ENCODE results near the gene STX1A.

The STX1A gene

GRCh38 chr7:73682745-73683055, 36.8 kb downstream of the STX1A start:
- peak overlapping the region; percentile 91 for H3K4me3 ChIP-seq (ENCODE audit: low read depth, low read length)
- TF ChIP-seq ZIC2 (tag by site-specific recombination; IDR thresholded peaks at IDR 0.05) (0 out of 2 replicates have a peak, but pooled peaks have one; percentile 12), ZNF10 (tag by site-specific recombination; IDR thresholded peaks at IDR 0.05) (no peak), ZBTB21 (tag by site-specific recombination; IDR thresholded peaks at IDR 0.05) (no peak), ZNF18 (tag by site-specific recombination; IDR thresholded peaks at IDR 0.05) (no peak), ZFP37 (tag by site-specific recombination; IDR thresholded peaks at IDR 0.05) (no peak), ZNF292 (tag by site-specific recombination; IDR thresholded peaks at IDR 0.05; ENCODE audit: borderline replicate concordance, low read depth) (no peak), ZNF530 (tag by site-specific recombination; IDR thresholded peaks at IDR 0.05; ENCODE audit: low read depth) (no peak), GLIS1 (tag by site-specific recombination; IDR thresholded peaks at IDR 0.05) (no peak), ZNF280D (tag by site-specific recombination; IDR thresholded peaks at IDR 0.05) (no peak), ZNF19 (tag by site-specific recombination; IDR thresholded peaks at IDR 0.05; ENCODE audit: low read depth) (no peak), ZNF132 (tag by site-specific recombination; IDR thresholded peaks at IDR 0.05; ENCODE audit: borderline replicate concordance) (no peak), EGR2 (tag by site-specific recombination; IDR thresholded peaks at IDR 0.05; ENCODE audit: low read depth) (peak; percentile 14; the same call in 1 of the 2 replicates), FEZF1 (tag by site-specific recombination; IDR thresholded peaks at IDR 0.05) (no peak), ZNF311 (tag by site-specific recombination; IDR thresholded peaks at IDR 0.05; ENCODE audit: borderline replicate concordance) (no peak), ZFHX2 (tag by site-specific recombination; conservative IDR thresholded peaks at IDR 0.05) (peak; percentile 54)
- H3K27ac ChIP-seq (ENCODE audit: extremely low read depth, low read depth, low read length) = peak overlapping the region; percentile 79
- peaks cover 3 to 33% of the 10 kb centered on the region in 2 experiments; a peak in 2 of 3 replicates for H3K36me3 ChIP-seq (ENCODE audit: control insufficient read depth in 2 of 2, insufficient read depth in 1 of 2, low read length in 2 of 2)
- no peaks in the 10 kb centered on the region for H3K9me3 ChIP-seq (ENCODE audit: control insufficient read depth, insufficient read depth, low read depth, low read length)
- peaks cover 3% of the 10 kb centered on the region; the same call in 1 of the 2 replicates for H3K4me1 ChIP-seq (ENCODE audit: control insufficient read depth, insufficient read depth, low read length)
- ChIA-PET POLR2A (no interaction called here), CTCF (no interaction called here)

- H3K27ac ChIP-seq (ENCODE audit: extremely low read depth, low read depth, low read length) = no peak overlapping the region
- no peak overlapping the region for H3K4me3 ChIP-seq (ENCODE audit: low read depth, low read length)
- H3K9me3 ChIP-seq (ENCODE audit: control insufficient read depth, insufficient read depth, low read depth, low read length) = no peaks in the 10 kb centered on the region
- POLR2A ChIA-PET = interaction anchor here (0.5 to 0.6 kb wide), 2 partner anchors 52 to 152 kb away, joined by 3 read pairs; no protein-coding TSS in a partner anchor
- TF ChIP-seq ZBTB6 (tag by site-specific recombination; IDR thresholded peaks at IDR 0.05) = no peak
- H3K36me3 ChIP-seq (ENCODE audit: control insufficient read depth in 2 of 2, insufficient read depth in 1 of 2, low read length in 2 of 2) = peaks cover 0 to 19% of the 10 kb centered on the region in 2 experiments; a peak in 1 of 3 replicates
- H3K4me1 ChIP-seq (ENCODE audit: control insufficient read depth, insufficient read depth, low read length) = peaks cover 3% of the 10 kb centered on the region; the same call in 1 of the 2 replicates
- CTCF ChIA-PET = interaction anchor here (0.6 to 1.0 kb wide), 2 partner anchors 20 to 45 kb away, joined by 3 to 4 read pairs; no protein-coding TSS in a partner anchor
Measured at GRCh38 chr7:73681031-73681430, 38.4 kb downstream of the STX1A start.

GRCh38 chr7:73680501-73680900, 39.0 kb downstream of the STX1A start:
- H3K4me3 ChIP-seq (ENCODE audit: low read depth, low read length) = no peak overlapping the region
- CTCF ChIA-PET = interaction anchor here (0.6 to 1.0 kb wide), 2 partner anchors 21 to 45 kb away, joined by 3 to 4 read pairs; no protein-coding TSS in a partner anchor
- H3K36me3 ChIP-seq (ENCODE audit: control insufficient read depth in 2 of 2, insufficient read depth in 1 of 2, low read length in 2 of 2) = peaks cover 0 to 19% of the 10 kb centered on the region in 2 experiments; a peak in 1 of 3 replicates
- peaks cover 3% of the 10 kb centered on the region; the same call in 1 of the 2 replicates for H3K4me1 ChIP-seq (ENCODE audit: control insufficient read depth, insufficient read depth, low read length)
- TF ChIP-seq KLF1 (tag by site-specific recombination; IDR thresholded peaks at IDR 0.05) = peak; percentile 38; the same call in 1 of the 2 replicates
- TF ChIP-seq ZNF624 (tag by site-specific recombination; IDR thresholded peaks at IDR 0.05) = no peak
- TF ChIP-seq GLI4 (tag by site-specific recombination; IDR thresholded peaks at IDR 0.05) = no peak
- TF ChIP-seq ZNF660 (tag by site-specific recombination; IDR thresholded peaks at IDR 0.05) = no peak
- POLR2A ChIA-PET = interaction anchor here (0.5 to 0.6 kb wide), 3 partner anchors 37 to 152 kb away, joined by 3 read pairs; no protein-coding TSS in a partner anchor
- no peak overlapping the region for H3K27ac ChIP-seq (ENCODE audit: extremely low read depth, low read depth, low read length)
- H3K9me3 ChIP-seq (ENCODE audit: control insufficient read depth, insufficient read depth, low read depth, low read length) = no peaks in the 10 kb centered on the region

Data from HEK293 (cell line).